Esophagus squamous epithelium (tissue), 4 donors: ENCODE data around the gene RFTN1.
"Not testable (repeated sequence)": the region's sequence is repeated elsewhere in the genome, so short reads cannot be mapped to it uniquely, and the experiment has no call there.

Experiments
- CTCF ChIP-seq, 6 experiments: fragments of 450-650 bp in 4 of 6; fragments of 200-600 bp in 2 of 6; sonication (generic) in 2 of 6; IDR thresholded peaks; one replicate each; pipeline ENCODE4 v1.5.1; 2016 to 2019; ENCODE audit warnings: antibody characterized with exemption in 6 of 6, mild to moderate bottlenecking in 4 of 6, moderate library complexity in 4 of 6
- POLR2A ChIP-seq, 4 donors: fragments of 450-650 bp; IDR thresholded peaks; one replicate each; pipeline ENCODE4 v1.6.1; 2017; ENCODE audit warnings: antibody characterized with exemption in 4 of 4, mild to moderate bottlenecking in 4 of 4, moderate library complexity in 3 of 4

GRCh38 chr3:16310486-16310885 is 203.0 kb downstream of the RFTN1 start:
- TF ChIP-seq CTCF, POLR2A (IDR thresholded peaks at IDR 0.05): not testable (repeated sequence)
